Bone marrow (tissue), 2 donors: ENCODE data around the gene NID2.

ENCODE experiments used
- DNase-seq, 2 donors: peaks; one replicate each; lab custom pipeline; 2025; lab: John Stamatoyannopoulos, UW

NID2 gene

DNA sequence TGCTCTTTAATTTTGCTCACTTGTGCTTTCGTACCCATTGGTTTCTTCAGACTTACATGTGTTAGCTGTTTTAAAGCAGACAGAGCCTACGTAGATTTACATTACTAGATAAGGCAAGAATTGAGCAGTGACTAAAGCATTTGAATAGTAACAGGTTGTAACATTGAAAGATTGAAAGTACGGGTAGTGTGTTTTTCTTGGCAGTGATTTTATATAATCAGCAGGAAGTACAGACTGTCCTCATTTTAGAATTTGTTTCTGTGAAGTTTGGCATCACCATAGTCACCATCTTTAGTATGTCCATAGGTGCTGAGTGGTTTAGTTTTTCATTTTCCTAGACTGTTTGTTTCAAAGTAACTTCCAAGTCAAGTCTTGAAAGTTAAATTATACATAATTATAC is 65.5 kb downstream of the NID2 start:
- DNase-seq: no peak

DNA sequence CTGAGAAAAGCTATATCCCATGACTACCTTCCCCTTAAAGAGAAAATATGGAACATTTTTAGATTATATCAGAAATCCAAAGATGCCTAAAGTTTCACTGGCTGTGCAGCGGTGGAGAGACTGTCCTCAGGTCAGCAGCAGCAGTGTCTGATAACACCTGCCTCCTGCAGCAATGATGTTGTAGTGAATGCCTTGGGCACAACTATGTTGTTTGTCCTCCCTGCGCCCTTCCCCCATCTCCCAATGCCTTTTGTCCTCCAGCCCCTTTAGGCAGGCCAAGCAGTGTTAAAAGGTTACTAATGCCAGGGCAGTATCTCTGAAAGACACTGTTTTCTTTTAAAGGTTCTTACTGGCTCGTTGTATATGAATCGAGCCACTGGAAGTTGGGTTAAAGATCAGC is 66.3 kb downstream of the NID2 start:
- DNase-seq: no peak

DNA sequence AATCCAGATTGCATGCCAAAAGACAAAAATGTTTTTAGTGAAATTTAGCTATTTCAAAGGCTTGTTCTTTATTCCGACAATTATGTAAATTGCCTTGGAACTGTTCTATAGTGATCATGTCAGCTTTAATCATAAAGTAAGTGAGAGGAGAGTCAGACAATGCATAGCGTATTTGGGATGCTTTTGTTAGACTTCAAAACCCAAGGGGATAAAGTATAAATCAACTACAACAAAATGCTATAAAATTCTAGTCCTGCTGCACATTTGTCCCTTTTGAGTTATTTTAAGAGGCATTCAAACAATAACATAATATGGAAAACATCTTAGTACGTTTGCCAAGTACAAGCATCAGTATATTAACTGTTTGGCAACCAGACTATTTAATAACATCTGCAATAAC is 68.2 kb downstream of the NID2 start:
- no peak for DNase-seq

DNA sequence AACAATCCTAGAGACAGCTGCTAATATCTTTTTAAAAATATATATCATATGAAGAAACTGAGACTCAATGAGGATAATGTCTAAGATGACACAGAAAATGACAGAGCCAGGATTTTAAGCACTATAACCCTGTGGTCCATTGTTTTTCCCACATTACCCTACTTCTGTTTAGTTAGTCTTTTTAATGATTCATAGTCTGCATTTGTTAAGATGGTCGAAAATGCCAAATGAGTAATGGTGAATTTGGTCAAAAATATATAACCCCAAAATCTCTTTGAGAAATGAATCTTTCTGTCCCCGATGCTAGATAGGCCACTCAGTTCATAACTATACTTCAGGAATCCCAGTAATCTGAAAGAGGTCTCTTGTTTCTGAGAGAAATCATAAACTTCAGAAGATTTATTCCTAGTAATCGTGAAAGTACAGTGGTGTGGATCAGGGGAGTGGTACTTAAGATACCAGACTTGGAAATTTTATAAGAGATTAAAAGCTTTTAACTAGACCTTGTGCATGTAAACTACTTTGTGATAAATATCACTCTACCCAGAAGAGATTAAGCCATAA is 68.8 kb downstream of the NID2 start:
- no peak for DNase-seq

DNA sequence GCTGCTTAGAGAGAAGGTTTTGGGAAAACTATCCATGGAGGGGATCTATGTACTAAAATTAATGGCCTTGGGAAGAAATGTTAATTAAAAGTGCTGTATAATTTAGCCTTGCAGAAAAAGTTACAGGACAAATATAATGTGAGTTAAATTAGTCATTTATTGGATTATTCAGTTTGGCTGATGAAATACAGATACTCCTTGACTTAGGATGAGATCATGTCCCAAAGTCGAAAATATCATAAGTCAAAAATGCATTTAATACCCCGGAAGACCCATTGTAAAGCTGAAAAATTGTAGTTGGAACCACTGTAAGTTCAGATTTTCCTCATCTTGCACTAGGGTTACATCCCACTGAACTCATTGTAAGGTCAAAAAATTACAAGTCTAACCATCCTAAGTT is 69.8 kb downstream of the NID2 start:
- no peak for DNase-seq

DNA sequence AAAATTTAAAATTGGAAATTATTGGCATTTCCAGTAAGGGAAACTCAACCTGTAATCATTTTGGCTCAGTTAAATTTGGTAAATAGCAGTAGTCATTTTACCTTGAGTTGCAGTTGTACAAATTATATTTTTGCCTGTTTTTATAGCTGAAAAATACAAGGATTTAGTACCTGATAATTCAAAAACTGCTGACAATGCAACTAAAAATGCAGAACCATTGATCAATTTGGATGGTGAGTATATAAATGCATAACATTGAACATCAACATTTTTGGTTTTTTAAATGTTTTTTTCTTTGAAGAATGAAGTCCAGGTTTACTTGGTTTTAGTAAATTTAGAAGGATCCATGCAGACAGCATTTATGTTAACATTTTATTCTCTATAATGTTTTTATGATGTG is 70.5 kb downstream of the NID2 start:
- DNase-seq: no peak

DNA sequence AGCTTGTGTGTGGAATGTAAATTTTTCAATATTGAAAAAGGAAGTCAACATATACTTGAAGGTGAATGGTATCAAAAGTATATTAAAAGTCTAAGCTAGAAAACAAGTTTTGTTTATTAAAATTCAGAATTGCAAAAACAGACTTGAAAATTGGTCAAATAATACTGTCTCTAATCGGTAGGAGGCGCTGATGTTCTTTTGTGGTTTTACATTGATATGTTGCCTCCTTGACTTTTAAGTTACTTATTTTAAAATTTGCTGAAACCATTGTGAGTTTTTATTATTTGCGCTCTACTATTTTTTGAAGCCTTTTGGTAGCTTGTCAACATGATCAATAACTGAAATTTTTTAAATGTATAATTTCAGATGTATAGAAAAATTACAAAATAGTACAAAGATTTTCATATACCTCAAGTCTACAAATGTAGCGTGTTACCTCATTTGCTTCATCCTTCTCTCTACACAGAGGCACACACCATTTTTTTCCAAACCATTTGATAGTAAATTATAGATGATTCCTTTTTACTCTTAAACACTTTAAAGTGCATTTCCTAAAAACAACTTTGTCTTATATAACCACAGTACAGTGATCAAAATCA is 72.6 kb downstream of the NID2 start:
- peak in 1 of 2 donors; percentile 33 for DNase-seq

DNA sequence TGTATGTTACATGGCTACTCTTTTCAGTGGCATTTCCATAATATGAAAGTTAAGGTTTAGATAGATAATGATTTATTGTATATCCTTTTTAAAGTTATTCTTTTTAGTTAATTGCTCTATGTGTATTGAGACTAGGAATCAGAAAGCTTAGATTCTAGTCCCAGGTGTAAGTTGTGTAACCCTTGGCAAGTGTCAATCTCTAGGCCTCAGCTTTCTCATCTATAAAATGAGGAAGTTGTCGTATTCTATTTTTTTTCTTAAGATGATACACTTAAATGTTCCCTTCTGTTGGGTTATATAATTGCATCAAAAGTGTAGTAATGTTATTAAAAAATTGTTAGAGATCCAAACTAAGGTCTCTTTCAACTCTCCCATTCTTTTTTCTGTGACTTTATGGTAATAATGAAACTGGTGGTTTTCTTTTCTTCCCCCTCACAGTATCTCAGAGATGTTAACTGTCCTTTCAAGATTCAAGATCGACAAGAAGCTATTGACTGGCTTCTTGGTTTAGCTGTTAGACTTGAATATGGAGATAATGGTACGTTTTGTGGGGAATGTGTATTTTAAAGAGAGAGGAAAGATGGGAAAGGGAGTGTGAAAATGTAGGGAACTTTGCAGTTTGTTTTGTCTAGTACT is 75.5 kb downstream of the NID2 start:
- DNase-seq: peak in 1 of 2 donors; percentile 16

DNA sequence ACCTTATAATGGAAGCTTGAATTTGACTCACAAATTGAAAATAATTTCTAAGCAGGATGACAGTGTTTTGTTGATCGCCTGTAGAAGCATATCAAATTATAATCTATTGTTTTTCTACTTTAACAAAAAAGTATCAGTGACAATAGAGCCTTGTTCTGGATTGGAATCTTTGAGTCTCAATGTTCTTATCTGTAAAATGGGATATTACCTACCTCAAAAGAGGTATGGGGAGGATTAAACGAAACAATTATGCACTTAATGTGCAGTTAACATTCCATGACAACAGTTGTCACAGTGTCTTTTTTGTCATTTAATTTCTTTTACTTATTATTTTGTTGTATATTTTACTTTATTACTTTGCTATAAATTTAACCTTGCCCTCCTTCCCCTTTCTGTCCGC is 78.4 kb downstream of the NID2 start:
- DNase-seq: no peak

DNA sequence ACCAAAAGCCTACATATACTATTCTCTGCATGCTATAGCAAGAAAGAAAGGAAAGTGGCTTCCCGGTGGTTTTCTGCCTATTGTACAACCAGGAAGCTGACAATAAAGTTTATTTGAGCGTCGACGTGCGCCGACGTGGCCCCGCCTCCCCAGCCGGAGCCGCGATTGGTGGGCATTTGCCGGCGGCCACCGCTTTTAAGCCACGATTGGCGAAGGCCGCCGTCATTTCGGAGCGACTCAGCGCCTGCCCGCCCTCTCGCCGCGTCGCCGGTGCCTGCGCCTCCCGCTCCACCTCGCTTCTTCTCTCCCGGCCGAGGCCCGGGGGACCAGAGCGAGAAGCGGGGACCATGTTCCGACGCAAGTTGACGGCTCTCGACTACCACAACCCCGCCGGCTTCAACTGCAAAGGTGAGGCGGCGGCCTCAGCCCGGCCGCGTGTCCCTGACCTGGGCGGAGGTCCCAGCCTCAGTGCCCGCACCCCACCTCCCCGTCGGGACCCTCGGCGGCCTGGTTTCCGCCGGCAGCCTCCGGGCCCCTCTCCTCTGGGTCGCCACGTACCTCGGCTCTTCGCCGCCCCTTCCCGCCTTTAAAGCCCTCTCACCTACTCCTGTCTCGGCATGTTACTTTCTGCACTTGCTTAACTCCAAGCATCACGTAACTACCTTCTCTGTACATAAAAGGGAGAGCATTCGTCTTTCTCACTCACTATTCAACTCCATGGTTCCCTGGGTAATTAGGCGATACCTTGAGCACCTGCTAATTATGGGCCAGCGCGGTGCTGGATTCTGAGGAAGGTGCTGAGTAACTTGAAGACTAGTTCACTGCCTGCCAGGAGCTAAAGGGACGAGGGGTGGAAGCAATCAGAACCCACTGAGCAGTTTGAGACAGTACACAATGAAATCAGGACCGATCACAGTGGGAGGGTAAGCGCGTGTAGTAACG is 79.3 kb downstream of the NID2 start, which contains the start of gene RTRAF:
RTRAF (plus strand) TSS at position 254 of the 942 bp plus-strand sequence; CDS start at position 348, 94 bp downstream.
- DNase-seq: peak; percentile 61 to 91

DNA sequence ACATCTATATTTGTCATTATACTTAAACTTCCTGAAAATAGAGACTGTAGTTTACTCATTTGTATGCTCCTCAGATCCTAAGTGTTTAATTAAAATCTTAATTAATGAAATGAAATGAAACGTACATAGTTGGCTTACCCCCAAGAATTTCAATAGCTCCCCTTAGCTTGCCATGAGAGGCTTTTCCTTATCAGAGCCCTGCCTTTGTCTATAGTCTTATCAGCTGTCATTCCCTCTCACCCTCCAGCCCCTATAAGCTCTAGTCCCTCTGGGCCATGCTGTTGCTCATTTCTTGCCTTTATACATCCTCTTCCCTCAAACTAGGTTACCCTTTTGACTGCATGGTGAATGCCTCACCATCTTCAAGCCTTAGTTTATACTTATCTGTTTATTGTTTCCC is 80.6 kb downstream of the NID2 start:
- no peak for DNase-seq

DNA sequence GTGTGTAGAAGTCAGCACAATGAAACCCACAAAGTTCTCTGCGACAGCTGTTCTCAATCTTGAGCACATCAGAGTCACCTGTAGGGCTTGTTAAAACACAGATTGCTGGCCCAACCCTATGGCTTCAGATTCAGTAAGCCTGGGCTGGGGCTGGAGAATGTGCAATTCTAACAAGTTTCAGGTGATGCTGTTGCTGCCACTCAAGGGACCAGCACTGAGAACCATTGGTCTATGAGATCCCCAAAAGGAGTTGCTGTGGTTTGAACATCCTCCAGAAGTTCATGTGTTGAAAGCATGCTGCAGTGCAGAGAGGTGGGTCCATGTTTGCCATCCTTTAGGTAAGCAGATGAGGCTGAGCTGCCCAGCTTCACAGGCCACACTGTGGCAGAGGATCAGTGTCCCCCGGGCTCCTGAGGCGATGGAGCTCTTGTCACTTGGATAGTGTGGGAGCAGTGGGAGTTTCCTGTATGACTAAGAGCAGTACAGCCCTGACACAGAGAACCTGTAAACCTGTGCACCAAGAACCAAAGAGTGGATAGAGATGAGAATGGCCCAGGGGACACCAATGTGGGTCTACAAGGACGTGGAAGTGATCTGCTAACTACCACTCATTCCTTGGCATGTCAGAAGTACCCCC is 87.5 kb downstream of the NID2 start:
- DNase-seq: no peak

DNA sequence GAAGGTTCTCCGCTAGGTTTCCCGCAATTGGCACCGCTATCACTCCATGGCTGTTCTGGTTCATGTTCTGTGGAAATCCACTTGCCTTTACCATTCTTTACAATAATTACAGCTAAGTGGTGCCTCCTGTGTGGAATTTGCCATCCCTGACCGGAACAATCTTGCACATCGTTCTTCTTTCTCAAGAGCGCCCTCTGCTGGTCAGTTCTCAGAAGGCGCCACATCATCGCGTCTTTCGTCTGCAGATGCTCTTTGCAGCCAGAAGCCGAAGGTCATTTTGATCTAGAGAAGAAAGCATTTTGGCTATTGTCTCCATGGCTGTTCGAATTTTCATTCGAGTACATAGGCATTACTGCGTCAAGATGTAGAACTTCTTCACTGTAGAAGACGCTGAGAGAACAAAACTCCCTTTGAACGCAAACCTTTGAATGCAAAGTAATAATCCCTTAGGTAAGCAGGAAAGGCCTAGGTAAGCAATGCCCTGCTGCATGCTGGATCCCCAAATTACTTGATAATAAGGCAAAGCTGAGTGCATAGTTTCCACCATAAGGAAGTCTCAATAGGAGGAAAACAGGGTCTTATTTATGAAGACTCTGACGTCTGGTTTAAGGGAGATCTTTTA is 89.7 kb downstream of the NID2 start:
- peak; percentile 42 to 73 for DNase-seq

DNA sequence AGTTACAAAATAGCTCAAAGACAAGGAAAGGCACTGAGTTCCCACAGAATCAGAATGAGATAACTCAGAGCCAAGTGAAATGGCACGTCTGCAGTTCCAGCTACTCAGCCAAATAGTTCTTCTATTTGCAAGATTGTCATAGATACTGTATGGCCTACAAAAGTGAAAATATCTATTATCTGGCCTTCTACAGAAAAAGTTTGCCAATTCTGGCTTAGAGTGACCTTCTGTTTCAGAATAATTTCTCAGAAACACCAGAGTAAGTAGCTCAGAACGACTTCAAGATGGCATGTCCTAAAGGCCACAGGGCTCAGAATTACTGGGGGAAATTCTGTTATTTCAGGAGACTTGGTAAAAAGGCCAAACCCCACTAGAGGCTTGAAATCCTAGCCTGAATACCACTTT is 90.2 kb downstream of the NID2 start:
- no peak for DNase-seq

DNA sequence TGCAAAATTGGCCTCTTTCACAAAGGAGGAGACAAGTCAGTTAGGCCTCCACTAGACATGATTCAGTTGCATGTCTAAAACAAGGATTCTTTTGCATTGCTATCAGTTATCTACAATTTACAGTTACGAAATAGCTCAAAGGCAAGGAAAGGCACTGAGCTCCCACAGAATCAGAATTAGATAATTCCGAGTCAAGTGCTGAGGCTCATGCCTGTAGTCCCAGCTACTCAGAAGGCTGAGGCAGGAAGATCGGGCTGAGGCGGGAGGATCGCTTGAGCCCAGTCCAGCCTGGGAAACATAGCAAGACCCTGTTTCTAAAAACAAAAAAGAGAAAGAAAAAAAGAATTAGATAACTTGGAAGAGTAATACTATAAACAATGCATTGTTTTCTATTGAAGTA is 91.8 kb downstream of the NID2 start:
- no peak for DNase-seq

DNA sequence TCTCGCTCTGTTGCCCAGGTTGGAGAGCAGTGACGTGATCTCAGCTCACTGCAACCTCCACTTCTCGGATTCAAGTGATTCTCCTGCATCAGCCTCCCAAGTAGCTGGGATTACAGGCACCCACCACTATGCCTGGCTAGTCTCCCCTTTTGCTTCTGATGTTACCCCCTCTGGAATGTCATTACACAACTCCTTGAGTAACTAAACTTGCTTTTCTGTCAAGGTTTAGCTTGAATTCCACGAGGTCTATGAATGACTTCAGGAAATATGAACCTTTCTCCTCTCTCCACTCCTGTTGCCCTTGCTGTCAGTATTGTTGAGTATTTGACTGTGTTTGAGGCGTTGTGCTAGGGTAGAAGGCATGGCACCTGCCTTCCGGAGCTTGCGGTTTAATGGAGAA is 96.3 kb downstream of the NID2 start:
- DNase-seq: no peak

DNA sequence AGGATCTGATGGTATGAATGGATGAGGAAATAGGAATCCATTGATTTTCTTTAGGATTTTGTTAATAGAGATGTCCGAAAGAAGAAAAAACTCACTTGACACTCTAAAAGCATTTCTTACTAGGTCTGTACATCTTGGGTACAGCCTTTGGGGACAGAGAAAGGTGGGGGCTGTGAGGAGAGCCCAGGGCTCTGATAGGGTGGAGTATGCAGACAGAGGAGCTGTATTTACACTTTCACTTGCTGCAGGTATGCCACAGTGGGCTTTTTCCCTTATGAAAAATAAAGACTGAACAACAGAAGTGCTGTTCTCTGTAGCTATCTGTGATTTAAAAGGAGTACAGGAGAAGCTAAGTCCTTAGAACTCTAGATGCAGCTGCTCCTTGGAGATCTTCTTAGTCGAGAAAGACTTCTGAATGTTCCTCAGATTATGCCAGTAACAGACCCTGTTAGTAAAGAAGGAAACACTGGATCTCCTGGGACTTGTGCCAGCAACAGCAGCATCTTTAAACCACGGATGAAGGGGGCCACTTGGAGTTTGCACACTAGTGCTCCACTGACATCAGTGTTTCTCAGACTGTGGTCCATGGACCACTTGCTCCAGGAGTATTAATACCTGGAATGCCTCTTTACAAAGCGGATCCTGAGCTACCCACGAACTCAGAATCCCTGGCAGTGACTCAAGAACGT is 98.9 kb downstream of the NID2 start:
- DNase-seq: no peak

DNA sequence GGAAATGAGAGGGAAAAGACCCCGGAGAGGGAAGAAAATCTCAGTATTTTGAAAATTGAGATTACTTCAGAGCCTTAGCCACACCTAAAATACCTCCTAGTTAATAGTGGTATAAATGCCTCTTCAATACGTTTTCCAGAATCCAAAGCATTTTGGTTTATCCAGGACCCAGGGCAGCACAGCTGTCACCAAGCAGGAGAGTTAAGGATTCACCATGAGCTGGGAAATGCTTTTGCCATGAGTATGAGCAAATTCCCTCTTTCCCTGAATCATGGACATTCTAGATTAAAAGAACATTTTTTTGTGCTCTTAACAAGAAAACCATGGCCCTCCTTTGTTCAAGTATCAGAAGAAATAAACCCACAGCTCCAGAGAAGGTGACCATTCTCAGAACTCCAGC is 101.3 kb downstream of the NID2 start:
- no peak for DNase-seq

DNA sequence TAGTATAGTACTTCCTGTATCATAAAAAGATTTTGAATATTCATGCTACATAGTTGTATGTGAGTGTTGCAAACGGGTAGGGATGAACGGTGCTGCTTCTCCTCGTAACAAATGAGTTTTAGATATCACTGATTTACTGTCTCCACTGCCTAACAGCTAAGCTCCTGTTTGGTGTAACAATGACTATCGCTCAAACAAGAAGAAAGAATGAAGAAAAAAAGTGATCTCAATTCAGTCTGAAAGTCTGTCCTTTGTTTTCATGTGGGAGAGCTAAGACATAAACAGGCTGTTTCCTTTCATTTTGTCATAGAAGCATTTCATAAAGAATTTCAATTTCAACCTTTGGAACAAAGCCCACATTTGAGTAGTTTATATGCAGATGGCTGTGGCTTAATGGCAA is 105.6 kb downstream of the NID2 start:
- peak in 1 of 2 donors; percentile 4 for DNase-seq

DNA sequence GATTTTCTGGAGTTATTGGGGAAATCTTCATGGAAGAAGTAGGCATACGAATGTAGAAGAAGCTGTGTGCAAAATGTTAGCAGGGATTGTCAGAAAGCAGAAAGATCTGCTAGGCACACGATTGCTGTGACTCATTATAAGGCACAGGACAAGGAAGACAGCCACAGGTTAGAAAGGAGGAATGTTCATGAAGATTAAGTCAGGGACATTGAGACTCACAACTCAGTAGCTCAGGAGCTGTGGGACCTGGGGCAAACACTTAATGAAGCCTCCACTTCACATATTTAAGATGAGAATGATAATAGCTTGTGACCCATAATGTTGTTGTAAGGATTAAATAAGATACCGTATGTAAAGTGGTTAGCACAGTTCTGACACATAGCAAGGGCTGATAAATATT is 106.1 kb downstream of the NID2 start:
- DNase-seq: no peak

DNA sequence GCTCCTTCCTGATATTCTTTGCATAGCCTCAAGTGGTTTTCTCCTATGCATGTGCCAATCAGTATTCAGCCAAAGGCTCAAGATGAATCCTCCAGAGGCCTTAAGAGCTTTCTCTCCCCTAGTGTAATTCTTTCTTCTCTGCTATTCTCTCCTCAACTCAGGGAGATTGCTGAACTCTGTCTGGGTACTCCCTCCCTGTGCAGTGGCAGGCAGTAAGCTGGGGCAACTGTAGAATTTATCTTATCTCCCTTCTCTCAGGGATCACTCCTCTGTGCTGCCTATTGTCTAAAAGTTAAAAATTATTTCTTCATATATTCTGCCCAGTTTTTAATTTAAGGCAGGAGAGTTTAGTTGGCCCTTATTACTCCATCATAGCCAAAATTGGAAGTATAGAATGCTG is 108.0 kb downstream of the NID2 start:
- DNase-seq: no peak
